GM21576 (cell line): ENCODE data around the gene URB2.
"Not testable (repeated sequence)": the region's sequence is repeated elsewhere in the genome, so short reads cannot be mapped to it uniquely, and the experiment has no call there.

Source experiments
- ATAC-seq: cut with Tn5 transposase; IDR thresholded peaks from one replicate; pipeline ENCODE4 v1.9.1; 2021; ENCODE audit warnings: mild to moderate bottlenecking, moderate library complexity; ENCODE audit not compliant: unreplicated experiment

The URB2 gene

GRCh38 chr1:229689904-229690303 is 63.9 kb downstream of the URB2 start:
- no peak for ATAC-seq

DNA sequence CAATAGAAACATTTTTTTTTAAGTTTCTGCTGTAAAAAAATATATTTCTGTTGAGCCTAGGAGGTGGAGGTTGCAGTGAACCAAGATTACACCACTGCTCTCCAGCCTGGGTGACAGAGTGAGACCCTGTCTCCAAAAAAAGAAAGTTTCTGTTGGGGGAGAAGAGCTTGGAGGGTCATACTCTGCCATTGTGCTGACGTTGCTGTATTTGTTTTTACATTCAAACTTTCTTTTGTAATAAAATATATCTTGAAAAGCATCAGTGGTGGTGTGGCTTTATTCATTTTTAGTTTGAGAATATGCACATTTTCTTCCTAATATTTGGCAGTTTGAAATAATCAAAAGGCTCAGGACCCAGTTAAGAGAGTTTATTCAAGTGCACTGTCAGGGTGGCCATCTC is 64.6 kb downstream of the URB2 start:
- ATAC-seq: no peak

DNA sequence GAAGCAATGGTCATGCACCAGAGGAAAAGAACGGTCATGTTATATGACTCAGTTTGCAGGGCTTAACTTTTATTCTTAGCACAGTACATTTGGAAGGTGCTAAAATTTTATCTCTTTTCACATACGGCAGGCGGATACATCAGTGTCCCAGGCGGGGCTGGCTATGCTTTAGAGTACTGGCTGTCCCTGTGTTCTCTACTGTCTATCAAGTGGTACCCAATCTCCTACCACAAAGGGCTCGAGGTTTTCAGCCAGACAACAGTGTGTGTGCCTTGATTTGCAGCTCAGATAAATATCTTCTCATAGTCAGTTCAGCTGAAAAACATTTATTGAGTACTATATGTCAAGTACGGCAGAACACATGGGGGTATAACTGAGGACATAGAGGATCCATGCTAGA is 65.3 kb downstream of the URB2 start:
- no peak for ATAC-seq

GRCh38 chr1:229693129-229693900 is 67.3 kb downstream of the URB2 start:
- ATAC-seq: peak; percentile 60

DNA sequence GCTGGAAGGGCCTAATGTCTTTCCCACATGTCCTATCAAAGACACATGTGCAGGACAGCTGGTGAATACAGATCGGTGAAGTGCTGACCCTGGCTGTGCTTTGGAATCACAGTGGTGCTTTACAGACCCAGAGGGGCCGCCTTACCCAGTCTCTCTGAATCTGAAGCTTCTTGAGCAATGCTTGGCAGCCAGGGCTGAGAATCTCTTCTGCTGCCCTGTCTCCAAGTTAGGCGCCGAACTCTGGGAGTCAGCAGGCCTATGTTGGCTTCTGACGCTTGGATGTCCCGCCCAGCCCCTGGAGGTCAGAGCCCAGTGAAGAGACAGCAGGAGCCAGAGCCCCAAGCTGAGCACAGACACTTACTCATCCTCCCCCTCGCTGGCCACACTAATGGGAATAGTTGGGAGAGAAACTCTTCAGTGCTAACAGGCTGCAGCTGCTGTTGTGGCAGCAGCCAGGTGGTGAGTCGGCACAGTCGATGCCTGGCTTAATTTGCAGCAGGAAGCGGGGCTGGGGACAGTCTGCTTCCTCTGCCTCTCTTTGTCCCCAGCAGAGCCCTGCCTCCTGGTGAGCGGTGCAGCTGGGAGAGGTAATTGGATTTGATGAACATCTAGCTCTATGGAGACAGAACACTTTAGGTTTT is 68.1 kb downstream of the URB2 start:
- no peak for ATAC-seq

GRCh38 chr1:229696385-229696784 is 70.3 kb downstream of the URB2 start:
- no peak for ATAC-seq

DNA sequence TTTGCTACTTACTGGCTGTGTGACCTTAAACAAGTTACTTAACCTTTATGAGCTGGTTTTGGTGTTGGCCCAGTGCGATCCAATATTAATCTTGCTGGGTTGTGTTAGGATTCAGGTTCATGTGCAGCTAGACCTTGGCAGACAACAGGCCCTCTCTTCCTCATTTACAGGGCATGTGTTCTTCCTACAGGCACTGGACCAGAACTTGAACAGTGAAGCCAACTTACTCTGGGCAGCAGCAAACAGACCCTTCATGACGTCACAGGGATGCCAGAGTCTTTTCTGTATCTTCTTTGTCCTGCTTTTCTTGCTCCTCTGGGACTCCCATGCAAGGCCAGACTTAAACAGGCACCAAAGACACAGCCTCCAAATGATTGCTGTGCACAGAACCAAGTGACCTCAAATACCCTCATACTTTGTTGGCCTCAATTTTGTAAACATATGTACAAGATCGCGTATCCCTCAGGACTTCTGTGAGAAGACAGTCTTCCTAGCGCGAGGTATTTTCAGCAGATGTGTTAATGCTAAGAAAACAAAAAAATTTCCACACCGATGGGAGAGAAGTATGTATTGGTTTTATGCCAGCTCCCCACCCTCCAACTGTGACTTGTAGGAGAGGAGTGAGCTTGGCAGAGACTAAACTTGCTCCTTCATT is 73.7 kb downstream of the URB2 start:
- no peak for ATAC-seq

DNA sequence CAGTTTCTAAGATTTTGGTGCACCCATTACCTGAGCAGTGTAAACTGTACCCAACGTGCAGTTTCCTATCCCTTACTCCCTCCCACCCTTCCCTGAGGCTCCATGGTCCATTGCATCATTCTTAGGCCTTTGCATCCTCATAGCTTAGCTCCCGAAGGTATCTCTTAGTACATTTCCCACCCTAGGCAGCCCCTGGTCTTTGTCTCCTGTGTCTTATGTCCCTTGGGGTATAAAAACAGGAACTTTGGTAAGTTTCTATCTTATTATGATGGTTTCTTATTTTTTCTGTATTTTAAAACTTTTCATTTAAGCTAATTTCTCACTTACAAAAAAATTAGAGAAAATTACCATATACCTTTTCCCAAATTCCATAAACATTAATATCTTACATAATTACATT is 78.1 kb downstream of the URB2 start:
- no peak for ATAC-seq

DNA sequence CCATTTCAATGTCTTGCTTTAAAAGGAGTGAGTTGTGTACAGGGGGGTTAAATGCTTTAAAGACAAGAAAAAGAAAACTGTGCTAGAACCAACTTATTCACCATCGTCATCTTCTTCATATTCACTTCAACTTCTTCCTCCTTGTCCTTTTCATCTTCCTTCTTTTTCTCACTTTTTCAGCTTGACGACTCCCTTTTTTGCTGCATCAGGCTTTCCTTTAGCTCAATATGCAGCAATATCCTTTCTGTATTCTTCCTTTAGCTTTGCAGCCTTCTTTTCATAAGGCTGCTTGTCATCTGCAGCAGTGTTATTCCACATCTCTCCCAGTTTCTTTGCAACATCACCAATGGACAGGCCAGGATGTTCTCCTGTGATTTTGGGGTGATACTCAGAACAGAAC is 79.1 kb downstream of the URB2 start:
- not testable (repeated sequence) for ATAC-seq

GRCh38 chr1:229707127-229707526 is 81.1 kb downstream of the URB2 start:
- ATAC-seq: not testable (repeated sequence)

DNA sequence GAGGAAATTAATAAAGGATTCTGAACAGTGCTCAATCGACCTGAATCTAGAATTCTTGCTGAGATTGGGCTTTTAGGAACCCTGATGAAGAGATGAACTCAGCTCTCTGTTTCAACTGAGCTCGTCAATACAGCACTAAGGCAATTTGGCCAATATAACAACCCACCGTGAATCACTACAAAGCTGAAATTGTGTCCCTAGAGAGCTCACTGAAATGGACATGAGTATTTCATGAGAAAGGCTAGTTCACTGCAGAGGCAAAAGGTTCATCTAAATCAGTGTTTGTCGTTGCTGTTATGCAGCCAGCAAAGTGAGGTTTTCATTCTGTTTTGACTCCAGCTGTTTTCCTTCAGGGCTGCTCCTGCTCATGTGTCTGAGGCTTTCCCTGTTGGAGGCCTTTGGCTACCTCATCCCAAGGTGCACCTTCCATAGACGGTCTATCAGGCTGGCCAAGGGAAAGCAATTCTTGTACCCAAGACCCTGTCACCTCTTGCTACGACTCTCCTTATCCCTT is 83.5 kb downstream of the URB2 start:
- ATAC-seq: no peak
